Endothelial cell of umbilical vein (primary cell): ENCODE data around the gene HECTD2. TPM values are rescaled to one million over a fixed set of nuclear protein-coding genes. Genes with fewer than 3 reads are reported as not detected.

Experiments
- BruUV-seq: library from RNA; stranded (reverse); fragments of 400-500 nt; replicated peaks from 2 replicates; lab custom pipeline; 2021; lab: Mats Ljungman, UMichigan
- CTCF ChIA-PET: fragments of 300-600, 350-600 bp; sonication (Branson Sonifier 250); formaldehyde crosslinking; loops from one replicate; lab custom pipeline; 2021; ENCODE audit warnings: antibody characterized with exemption, inconsistent platforms; lab: Charles Lee
- POLR2A ChIA-PET: fragments of 300-600, 350-600 bp; sonication (Branson Sonifier 250); formaldehyde crosslinking; loops from one replicate; lab custom pipeline; 2021; ENCODE audit warnings: antibody characterized with exemption, inconsistent platforms; lab: Charles Lee
- DNase-seq: peaks from one replicate; pipeline ENCODE4 v3.0.0-alpha.2; 2011; ENCODE audit warnings: low read depth, low spot score
- FAIRE-seq: peaks from 2 replicates; lab custom pipeline; 2011; peaks lifted over from hg19 to GRCh38; lab: Jason Lieb, UNC
- H2AFZ ChIP-seq: 2 replicates; pipeline ENCODE4 v1.6.0; 2012; ENCODE audit warnings: low read depth, low read length, control low read depth, inconsistent platforms
- H3K27ac ChIP-seq: 2 replicates; pipeline ENCODE4 v1.5.1; 2011; ENCODE audit warnings: low read depth, mild to moderate bottlenecking, control low read depth, low read length, moderate library complexity; ENCODE audit not compliant: insufficient read depth
- H3K27me3 ChIP-seq, 2 experiments: 2 replicates each; pipeline versions ENCODE4 v1.6.0 to v1.6.1; 2011; ENCODE audit warnings: low read length in 2 of 2, mixed read lengths in 1 of 2; ENCODE audit not compliant: control insufficient read depth in 2 of 2, insufficient read depth in 2 of 2
- H3K36me3 ChIP-seq, 2 experiments: 2 replicates in 1 of 2; 3 replicates in 1 of 2; pipeline ENCODE4 v1.5.1; 2011; ENCODE audit warnings: low read length in 2 of 2, mild to moderate bottlenecking in 1 of 2, moderate library complexity in 1 of 2; ENCODE audit not compliant: control insufficient read depth in 2 of 2, insufficient read depth in 2 of 2; ENCODE audit errors: extremely low read depth in 1 of 2
- H3K4me1 ChIP-seq: 3 replicates; pipeline ENCODE4 v1.5.1; 2011; ENCODE audit warnings: mild to moderate bottlenecking, low read length; ENCODE audit not compliant: control insufficient read depth, insufficient read depth; ENCODE audit errors: extremely low read depth
- H3K4me2 ChIP-seq: 2 replicates; pipeline ENCODE4 v1.6.1; 2011; ENCODE audit warnings: low read length, control low read depth, mixed read lengths; ENCODE audit not compliant: insufficient read depth
- H3K4me3 ChIP-seq, 3 experiments: fragments of 200-600 bp in 1 of 3; sonication (generic), shearing (Covaris generic) in 1 of 3; replicated peaks in 1 of 3; 2 replicates each; pipeline ENCODE4 v1.5.1; 2011 to 2016; ENCODE audit warnings: control low read depth in 3 of 3, low read length in 3 of 3, mild to moderate bottlenecking in 2 of 3, inconsistent platforms in 1 of 3, low read depth in 1 of 3, moderate library complexity in 1 of 3; ENCODE audit not compliant: insufficient read depth in 1 of 3
- H3K79me2 ChIP-seq: 2 replicates; pipeline ENCODE4 v1.6.0; 2012; ENCODE audit warnings: low read length, inconsistent platforms; ENCODE audit not compliant: control insufficient read depth, insufficient read depth
- H3K9ac ChIP-seq: replicated peaks from 2 replicates; pipeline ENCODE3; 2011; ENCODE audit warnings: low read length, control low read depth; ENCODE audit not compliant: insufficient read depth; ENCODE audit errors: extremely low read depth
- H3K9me1 ChIP-seq: replicated peaks from 3 replicates; pipeline ENCODE4 v1.6.0; 2011; ENCODE audit warnings: mild to moderate bottlenecking, low read length; ENCODE audit not compliant: control insufficient read depth, insufficient read depth; ENCODE audit errors: extremely low read depth
- H3K9me3 ChIP-seq: replicated peaks from 2 replicates; pipeline ENCODE4 v1.5.1; 2012; ENCODE audit warnings: low read length, inconsistent platforms; ENCODE audit not compliant: control insufficient read depth, insufficient read depth
- H4K20me1 ChIP-seq: replicated peaks from 2 replicates; pipeline ENCODE3; 2011; ENCODE audit warnings: mild to moderate bottlenecking, low read length; ENCODE audit not compliant: control insufficient read depth, insufficient read depth; ENCODE audit errors: extremely low read depth
- EZH2 ChIP-seq: IDR thresholded peaks from 2 replicates; pipeline ENCODE4 v1.6.1; 2012; ENCODE audit warnings: borderline replicate concordance, low read depth, mild to moderate bottlenecking, moderate library complexity, low read length, inconsistent platforms; ENCODE audit not compliant: severe bottlenecking
- FOS ChIP-seq: IDR thresholded peaks from 2 replicates; pipeline ENCODE4 v1.6.1; 2011; ENCODE audit warnings: mild to moderate bottlenecking, low read length, moderate library complexity, borderline replicate concordance; ENCODE audit not compliant: insufficient read depth
- GATA2 ChIP-seq: IDR thresholded peaks from 2 replicates; pipeline ENCODE4 v1.7.0; 2011; ENCODE audit warnings: low read depth, mild to moderate bottlenecking, moderate library complexity, mixed read lengths, low read length; ENCODE audit not compliant: insufficient read length, insufficient read depth
- JUN ChIP-seq: IDR thresholded peaks from 2 replicates; pipeline ENCODE4 v1.6.1; 2011; ENCODE audit warnings: borderline replicate concordance, low read depth; ENCODE audit not compliant: insufficient read length, insufficient read depth
- MYC ChIP-seq: IDR thresholded peaks from one replicate; pipeline ENCODE4 v1.6.1; 2011; ENCODE audit warnings: mild to moderate bottlenecking, low read depth, low read length
- POLR2A ChIP-seq: IDR thresholded peaks from 2 replicates; pipeline ENCODE4 v1.6.1; 2012; ENCODE audit warnings: low read depth, mild to moderate bottlenecking, control low read depth, low read length
- POLR2AphosphoS5 ChIP-seq: IDR thresholded peaks from 2 replicates; pipeline ENCODE4 v1.6.1; 2012; ENCODE audit warnings: low read depth, mild to moderate bottlenecking, control low read depth, low read length, moderate library complexity; ENCODE audit not compliant: insufficient read depth
- dilution Hi-C: fragments of 300-500 bp; cut with MboI; formaldehyde crosslinking; loops from one replicate; pipeline ENCODE4 v1.15.0; 2019; ENCODE audit warnings: low sequenced_read_pairs; ENCODE audit not compliant: extremely low pct_ligation_motif_present
- intact Hi-C: fragments of 100-400 bp; cut with micrococcal nuclease; formaldehyde crosslinking; loops from one replicate; pipeline ENCODE4 v1.10.0; 2022
- polyA plus RNA-seq, 4 experiments: library from polyadenylated mRNA; depleted of rRNA in 3 of 4; stranded (reverse) in 3 of 4; unstranded in 1 of 4; fragments of >200 nt; gene quantifications; 2 replicates each; pipeline versions ENCODE4 v1.2.1 to v1.2.3, GENCODE V29; 2011 to 2012; ENCODE audit warnings: missing spikeins in 1 of 4
- total RNA-seq: library from RNA; stranded (reverse); gene quantifications from 2 replicates; pipeline ENCODE4 v1.2.3, GENCODE V29; 2021
- TF ChIP-seq, protein P1 (sequence below), 2 donors: IDR thresholded peaks; 1 replicate in 1 of 2; 2 replicates in 1 of 2; pipeline ENCODE4 v1.5.1; 2011; ENCODE audit warnings: low read length in 2 of 2, mild to moderate bottlenecking in 2 of 2, moderate library complexity in 2 of 2, control low read depth in 1 of 2, inconsistent platforms in 1 of 2, low read depth in 1 of 2; ENCODE audit not compliant: insufficient read depth in 1 of 2; ENCODE audit errors: extremely low read depth in 1 of 2
- TF ChIP-seq, protein P2 (sequence below): IDR thresholded peaks from 2 replicates; pipeline ENCODE4 v1.6.1; 2011; ENCODE audit not compliant: insufficient read depth, insufficient read length

HECTD2 gene
- total and polyA plus RNA-seq, 2 donors (not counting 3 experiments of a cell fraction or from before 2014, with no cell fraction given), result 4.2 to 10.7 TPM

DNA sequence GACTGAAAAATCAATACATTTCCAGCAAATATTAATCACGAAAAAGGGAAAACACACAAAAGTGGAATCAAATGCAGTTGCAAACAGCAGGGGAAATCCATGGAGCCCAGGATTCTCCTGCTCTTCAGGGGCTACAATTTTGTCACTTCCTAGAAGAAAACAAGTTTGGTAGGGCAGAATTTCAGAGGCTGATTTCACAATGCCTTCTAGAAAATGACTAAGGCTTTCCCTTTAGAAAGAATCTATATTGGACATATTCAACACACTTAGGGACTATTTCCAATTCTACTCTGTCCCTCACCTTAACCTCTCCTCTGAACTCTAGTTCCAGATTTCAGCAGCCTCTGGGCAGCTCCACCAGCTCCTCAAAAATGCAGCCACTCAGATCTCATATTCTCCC lies 111.3 kb downstream of the HECTD2 start:
- no peaks in the 10 kb centered on the region for H3K9me1 ChIP-seq
- no peaks in the 10 kb centered on the region for H3K9me3 ChIP-seq
- H3K27me3 ChIP-seq, result no peaks in the 10 kb centered on the region
- TF ChIP-seq POLR2A, result no peak
- TF ChIP-seq, protein P1, sequence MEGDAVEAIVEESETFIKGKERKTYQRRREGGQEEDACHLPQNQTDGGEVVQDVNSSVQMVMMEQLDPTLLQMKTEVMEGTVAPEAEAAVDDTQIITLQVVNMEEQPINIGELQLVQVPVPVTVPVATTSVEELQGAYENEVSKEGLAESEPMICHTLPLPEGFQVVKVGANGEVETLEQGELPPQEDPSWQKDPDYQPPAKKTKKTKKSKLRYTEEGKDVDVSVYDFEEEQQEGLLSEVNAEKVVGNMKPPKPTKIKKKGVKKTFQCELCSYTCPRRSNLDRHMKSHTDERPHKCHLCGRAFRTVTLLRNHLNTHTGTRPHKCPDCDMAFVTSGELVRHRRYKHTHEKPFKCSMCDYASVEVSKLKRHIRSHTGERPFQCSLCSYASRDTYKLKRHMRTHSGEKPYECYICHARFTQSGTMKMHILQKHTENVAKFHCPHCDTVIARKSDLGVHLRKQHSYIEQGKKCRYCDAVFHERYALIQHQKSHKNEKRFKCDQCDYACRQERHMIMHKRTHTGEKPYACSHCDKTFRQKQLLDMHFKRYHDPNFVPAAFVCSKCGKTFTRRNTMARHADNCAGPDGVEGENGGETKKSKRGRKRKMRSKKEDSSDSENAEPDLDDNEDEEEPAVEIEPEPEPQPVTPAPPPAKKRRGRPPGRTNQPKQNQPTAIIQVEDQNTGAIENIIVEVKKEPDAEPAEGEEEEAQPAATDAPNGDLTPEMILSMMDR (IDR thresholded peaks at IDR 0.05; ENCODE audit: extremely low read depth in 1 of 2, insufficient read depth in 1 of 2, low read depth in 1 of 2, low read length in 2 of 2), result no peak
- TF ChIP-seq EZH2, result no peak
- TF ChIP-seq JUN, result no peak
- H3K27ac ChIP-seq, result no peak overlapping the region
- ChIA-PET CTCF (no interaction called here), POLR2A (no interaction called here)
- FAIRE-seq (no peak), DNase-seq (no peak)
- H3K36me3 ChIP-seq, result no peaks in the 10 kb centered on the region
- H3K4me2 ChIP-seq, result no peak overlapping the region
- no peak overlapping the region for H2AFZ ChIP-seq
- no TSS peak for BruUV-seq
- dilution Hi-C loops, result no loop called here
- intact Hi-C loops, result no loop called here
- no peak overlapping the region for H3K4me3 ChIP-seq
- H3K9ac ChIP-seq, result no peak overlapping the region
- H3K4me1 ChIP-seq, result no peaks in the 10 kb centered on the region
- no peaks in the 10 kb centered on the region for H3K79me2 ChIP-seq
- H4K20me1 ChIP-seq, result no peaks in the 10 kb centered on the region

DNA sequence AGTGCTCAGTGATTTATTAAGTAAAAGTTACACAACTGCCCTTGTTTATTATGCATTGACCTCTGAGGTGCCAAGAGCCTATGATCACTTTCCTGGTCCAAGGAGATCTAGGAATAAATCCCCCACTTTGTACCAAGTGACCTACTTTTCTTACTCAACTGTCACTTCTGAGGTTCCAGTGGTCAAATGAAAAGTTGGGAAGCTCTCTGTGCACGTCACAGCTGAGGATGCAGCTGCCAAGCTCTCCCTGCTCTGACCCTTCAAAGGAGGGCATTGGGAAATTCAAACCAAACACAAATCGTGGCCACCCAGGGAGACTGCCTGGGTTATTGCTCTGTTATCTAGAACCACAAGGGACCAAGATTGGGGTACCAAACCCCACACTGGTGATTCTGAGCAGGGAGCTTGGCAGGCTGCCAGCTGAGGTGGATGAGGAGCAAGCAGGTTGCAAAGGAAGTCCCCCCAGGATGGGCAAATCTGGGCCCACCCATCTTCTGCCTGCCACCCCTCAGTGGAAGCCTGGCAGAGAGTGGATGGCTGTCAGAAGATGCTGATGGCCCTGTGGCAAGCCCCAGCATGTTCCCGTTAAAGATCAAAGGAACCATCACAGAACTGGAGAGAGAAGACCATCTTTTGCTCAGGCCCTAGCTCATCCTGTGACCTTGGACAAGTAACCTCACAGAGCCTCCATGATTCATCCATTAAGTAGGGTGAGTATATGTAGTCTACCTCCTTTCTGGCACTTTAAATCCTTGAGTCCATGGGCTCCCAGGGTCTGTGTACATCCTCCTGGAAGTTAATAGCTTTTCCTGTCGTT lies 116.0 kb downstream of the HECTD2 start:
- Histone ChIP-seq H3K9ac (no peak overlapping the region), H3K4me3 (no peak overlapping the region), H3K4me2 (no peak overlapping the region), H3K27me3 (no peaks in the 10 kb centered on the region), H3K9me1 (no peaks in the 10 kb centered on the region), H3K9me3 (no peaks in the 10 kb centered on the region), H4K20me1 (no peaks in the 10 kb centered on the region), H3K36me3 (no peaks in the 10 kb centered on the region), H3K4me1 (no peaks in the 10 kb centered on the region), H2AFZ (no peak overlapping the region), H3K27ac (no peak overlapping the region), H3K79me2 (no peaks in the 10 kb centered on the region)
- FAIRE-seq (no peak), DNase-seq (no peak)
- no peak for TF ChIP-seq EZH2
- no peak for TF ChIP-seq POLR2A
- no peak for TF ChIP-seq POLR2AphosphoS5
- TF ChIP-seq, protein P1 (IDR thresholded peaks at IDR 0.05; ENCODE audit: extremely low read depth in 1 of 2, insufficient read depth in 1 of 2, low read depth in 1 of 2, low read length in 2 of 2), result no peak
- TF ChIP-seq, protein P2, sequence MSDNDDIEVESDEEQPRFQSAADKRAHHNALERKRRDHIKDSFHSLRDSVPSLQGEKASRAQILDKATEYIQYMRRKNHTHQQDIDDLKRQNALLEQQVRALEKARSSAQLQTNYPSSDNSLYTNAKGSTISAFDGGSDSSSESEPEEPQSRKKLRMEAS, result no peak
- TF ChIP-seq MYC, result no peak
- no peak for TF ChIP-seq GATA2
- no peak for TF ChIP-seq FOS
- no peak for TF ChIP-seq JUN
- intact Hi-C loops (no loop called here), dilution Hi-C loops (no loop called here)
- ChIA-PET POLR2A (no interaction called here), CTCF (interaction anchor here (0.6 kb wide), 1 partner anchor 10 kb away, joined by 3 read pairs; no protein-coding TSS in a partner anchor)
- BruUV-seq, result no TSS peak
